Measurements from ENCODE around the gene TLE5. TPM values are rescaled to one million over a fixed set of nuclear protein-coding genes. Genes with fewer than 3 reads are reported as not detected.
A peak's percentile ranks its signal among the peaks of the same experiment; 100 is the strongest.

TLE5 gene
- total RNA-seq, 2 experiments from 2014 or later, result 722 to 793 TPM

DNA sequence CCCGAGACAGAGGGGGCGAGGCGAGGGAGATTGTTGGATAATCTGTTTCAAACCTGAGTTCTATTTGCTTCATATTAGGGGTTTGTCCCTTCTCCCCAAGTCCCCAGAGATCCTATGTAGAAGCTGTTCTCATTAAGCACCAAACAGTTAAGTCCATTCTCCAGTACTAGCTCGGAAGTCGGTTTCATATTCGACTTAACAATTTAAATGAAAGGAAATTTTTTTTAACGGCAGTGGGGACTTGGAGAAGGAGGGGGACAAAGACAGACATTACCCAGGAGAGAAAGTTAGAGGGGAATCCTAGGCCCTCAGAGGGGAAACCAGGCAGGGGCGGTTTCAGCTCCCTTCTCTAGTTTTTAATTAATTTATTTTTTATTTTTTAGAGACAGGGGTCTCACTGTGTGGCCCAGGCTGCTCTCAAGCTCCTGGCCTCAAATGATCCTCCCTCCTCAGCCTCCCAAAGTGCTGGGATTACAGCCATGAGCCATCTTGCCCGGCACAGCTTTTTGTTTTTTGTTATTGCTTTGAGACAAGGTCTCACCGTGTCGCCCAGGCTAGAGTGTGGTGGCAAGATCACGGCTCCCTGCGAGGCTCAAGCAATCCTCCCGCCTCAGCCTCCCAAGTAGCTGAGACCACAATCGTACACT, 19.6 kb downstream of the TLE5 start:
- ChIA-PET POLR2A (interaction anchor here (0.7 to 8.9 kb wide), 4 partner anchors 9 to 92 kb away, joined by 4 to 80 read pairs (median 12); partner anchors contain the start of gene TLE5), CTCF (interaction anchor here (0.8 to 1.2 kb wide), 2 partner anchors 18 to 61 kb away, joined by 3 to 5 read pairs; no protein-coding TSS in a partner anchor)
- DNase-seq (no peak), ATAC-seq (ENCODE audit: poor library complexity) (no peak)
- H3K4me1 Mint-ChIP-seq (ENCODE audit: low read depth), result peaks cover 43% of the 10 kb centered on the region
- peak overlapping the region; percentile 43 for H3K27ac Mint-ChIP-seq
- Histone ChIP-seq H3K4me3 (ENCODE audit: low read length) (no peak overlapping the region), H3K27me3 (ENCODE audit: control insufficient read depth in 1 of 2, insufficient read depth in 2 of 2, low read length in 2 of 2) (no peaks in the 10 kb centered on the region), H3K4me1 (ENCODE audit: insufficient read depth, low read length) (peaks cover 26% of the 10 kb centered on the region), H3K9me3 (ENCODE audit: control insufficient read depth in 1 of 2, insufficient read depth in 1 of 2, low read length in 2 of 2) (peaks cover 0 to 4% of the 10 kb centered on the region in 2 experiments), H3K27ac (ENCODE audit: low read depth in 1 of 2, low read length in 2 of 2) (no peak overlapping the region), H3K36me3 (ENCODE audit: insufficient read depth, low read length) (no peaks in the 10 kb centered on the region)
- H3K9me3 Mint-ChIP-seq, result no peaks in the 10 kb centered on the region
- H3K4me3 Mint-ChIP-seq, result peak overlapping the region; percentile 62
- H3K27me3 Mint-ChIP-seq, result no peaks in the 10 kb centered on the region
- peaks cover 4% of the 10 kb centered on the region for H3K36me3 Mint-ChIP-seq (ENCODE audit: low read depth)
- TF ChIP-seq, protein P1, sequence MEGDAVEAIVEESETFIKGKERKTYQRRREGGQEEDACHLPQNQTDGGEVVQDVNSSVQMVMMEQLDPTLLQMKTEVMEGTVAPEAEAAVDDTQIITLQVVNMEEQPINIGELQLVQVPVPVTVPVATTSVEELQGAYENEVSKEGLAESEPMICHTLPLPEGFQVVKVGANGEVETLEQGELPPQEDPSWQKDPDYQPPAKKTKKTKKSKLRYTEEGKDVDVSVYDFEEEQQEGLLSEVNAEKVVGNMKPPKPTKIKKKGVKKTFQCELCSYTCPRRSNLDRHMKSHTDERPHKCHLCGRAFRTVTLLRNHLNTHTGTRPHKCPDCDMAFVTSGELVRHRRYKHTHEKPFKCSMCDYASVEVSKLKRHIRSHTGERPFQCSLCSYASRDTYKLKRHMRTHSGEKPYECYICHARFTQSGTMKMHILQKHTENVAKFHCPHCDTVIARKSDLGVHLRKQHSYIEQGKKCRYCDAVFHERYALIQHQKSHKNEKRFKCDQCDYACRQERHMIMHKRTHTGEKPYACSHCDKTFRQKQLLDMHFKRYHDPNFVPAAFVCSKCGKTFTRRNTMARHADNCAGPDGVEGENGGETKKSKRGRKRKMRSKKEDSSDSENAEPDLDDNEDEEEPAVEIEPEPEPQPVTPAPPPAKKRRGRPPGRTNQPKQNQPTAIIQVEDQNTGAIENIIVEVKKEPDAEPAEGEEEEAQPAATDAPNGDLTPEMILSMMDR (IDR thresholded peaks at IDR 0.05), result no peak
- intact Hi-C loops (cut with DNase I, micrococcal nuclease), result no loop called here

DNA sequence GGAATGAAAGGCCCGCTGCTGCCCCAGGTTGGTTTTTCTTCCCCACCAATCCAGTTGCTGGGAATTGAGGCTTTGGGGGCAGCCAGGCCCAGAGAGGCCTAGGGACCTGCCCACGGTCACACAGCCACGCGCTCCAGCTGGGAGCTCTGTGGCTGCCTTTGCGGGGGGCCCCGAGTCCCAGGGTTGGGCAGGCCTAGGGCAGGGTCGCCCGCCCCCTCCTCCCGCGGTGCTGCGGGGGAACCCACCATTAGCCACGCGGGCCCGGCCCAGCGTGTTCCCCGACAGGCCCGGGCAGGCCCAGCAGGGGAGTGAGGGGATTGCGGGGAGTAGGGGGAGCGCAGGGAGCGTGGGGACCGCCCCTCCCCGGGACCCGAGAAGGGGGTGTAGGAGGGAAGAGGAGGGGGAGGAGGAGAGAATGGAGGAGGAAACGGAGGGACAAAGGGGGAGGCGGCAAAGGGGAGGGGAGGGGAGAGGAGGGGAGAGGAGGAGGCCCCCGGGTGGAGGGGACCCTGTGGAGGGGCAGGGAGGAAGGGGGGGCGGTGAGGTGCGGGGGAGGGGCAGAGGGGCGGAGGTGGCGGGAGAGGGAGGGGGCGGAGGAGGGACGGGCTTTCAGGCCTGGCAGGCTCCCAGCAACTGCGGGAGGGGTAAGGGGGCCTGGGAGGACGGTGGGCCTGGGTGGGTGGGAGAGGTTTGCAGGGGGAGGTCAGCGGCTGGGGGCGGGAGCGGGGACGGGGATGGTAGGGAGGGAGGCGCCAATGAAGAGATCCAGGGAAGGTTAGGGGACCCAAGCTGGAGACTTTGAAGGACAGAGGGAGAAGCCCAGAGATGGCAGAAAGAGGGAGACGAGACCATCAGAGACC, 20.3 kb downstream of the TLE5 start:
- TF ChIP-seq, protein P1 (IDR thresholded peaks at IDR 0.05), result no peak
- no peaks in the 10 kb centered on the region for H3K27me3 ChIP-seq (ENCODE audit: control insufficient read depth in 1 of 2, insufficient read depth in 2 of 2, low read length in 2 of 2)
- H3K27me3 Mint-ChIP-seq, result no peaks in the 10 kb centered on the region
- peak overlapping the region; percentile 62 for H3K4me3 Mint-ChIP-seq
- peaks cover 38% of the 10 kb centered on the region for H3K4me1 Mint-ChIP-seq (ENCODE audit: low read depth)
- ChIA-PET CTCF (interaction anchor here (0.8 to 1.2 kb wide), 2 partner anchors 19 to 62 kb away, joined by 3 to 5 read pairs; no protein-coding TSS in a partner anchor), POLR2A (interaction anchor here (0.7 to 8.9 kb wide), 4 partner anchors 10 to 18 kb away, joined by 3 to 80 read pairs (median 12); partner anchors contain the start of gene TLE5)
- peak overlapping the region; percentile 43 for H3K27ac Mint-ChIP-seq
- no peaks in the 10 kb centered on the region for H3K9me3 Mint-ChIP-seq
- peaks cover 0 to 4% of the 10 kb centered on the region in 2 experiments for H3K9me3 ChIP-seq (ENCODE audit: control insufficient read depth in 1 of 2, insufficient read depth in 1 of 2, low read length in 2 of 2)
- H3K27ac ChIP-seq (ENCODE audit: low read depth in 1 of 2, low read length in 2 of 2), result no peak overlapping the region
- peaks cover 20% of the 10 kb centered on the region for H3K4me1 ChIP-seq (ENCODE audit: insufficient read depth, low read length)
- ATAC-seq (ENCODE audit: poor library complexity), result peak; percentile 21
- no peaks in the 10 kb centered on the region for H3K36me3 Mint-ChIP-seq (ENCODE audit: low read depth)
- no peak overlapping the region for H3K4me3 ChIP-seq (ENCODE audit: low read length)
- intact Hi-C loops (cut with DNase I, micrococcal nuclease), result no loop called here
- no peak for DNase-seq
- H3K36me3 ChIP-seq (ENCODE audit: insufficient read depth, low read length), result no peaks in the 10 kb centered on the region

DNA sequence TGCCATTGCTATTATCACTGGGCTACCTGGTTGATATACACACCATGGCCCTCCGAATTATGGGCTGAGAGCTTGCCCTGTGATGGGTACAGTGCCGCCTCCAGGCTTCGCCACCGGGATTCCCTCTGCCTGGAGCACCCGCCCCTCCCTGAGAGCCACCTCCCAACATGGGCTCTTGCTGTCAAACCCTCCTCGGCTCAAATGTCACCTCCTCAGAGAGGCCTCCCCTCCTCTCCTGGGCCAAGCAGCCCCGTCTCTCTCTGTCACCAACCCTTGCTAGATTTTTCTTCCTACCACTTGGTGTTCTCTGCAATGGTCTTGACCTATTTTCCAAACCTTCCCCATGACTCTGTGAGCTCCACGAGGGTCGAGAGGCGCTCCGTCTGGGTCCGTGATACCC, 21.0 kb downstream of the TLE5 start:
- H3K4me1 Mint-ChIP-seq (ENCODE audit: low read depth), result peaks cover 38% of the 10 kb centered on the region
- TF ChIP-seq, protein P1 (IDR thresholded peaks at IDR 0.05), result no peak
- ChIA-PET CTCF (no interaction called here), POLR2A (interaction anchor here (0.7 to 8.9 kb wide), 2 partner anchors 12 to 19 kb away, joined by 3 to 80 read pairs; partner anchors contain the start of gene TLE5)
- H3K36me3 Mint-ChIP-seq (ENCODE audit: low read depth), result no peaks in the 10 kb centered on the region
- peaks cover 23% of the 10 kb centered on the region for H3K4me1 ChIP-seq (ENCODE audit: insufficient read depth, low read length)
- H3K9me3 ChIP-seq (ENCODE audit: control insufficient read depth in 1 of 2, insufficient read depth in 1 of 2, low read length in 2 of 2), result peaks cover 0 to 4% of the 10 kb centered on the region in 2 experiments
- H3K36me3 ChIP-seq (ENCODE audit: insufficient read depth, low read length), result no peaks in the 10 kb centered on the region
- peak overlapping the region; percentile 38 for H3K4me3 Mint-ChIP-seq
- no peak for ATAC-seq (ENCODE audit: poor library complexity)
- no peak for DNase-seq
- H3K4me3 ChIP-seq (ENCODE audit: low read length), result no peak overlapping the region
- H3K27me3 Mint-ChIP-seq, result no peaks in the 10 kb centered on the region
- H3K9me3 Mint-ChIP-seq, result no peaks in the 10 kb centered on the region
- H3K27me3 ChIP-seq (ENCODE audit: control insufficient read depth in 1 of 2, insufficient read depth in 2 of 2, low read length in 2 of 2), result no peaks in the 10 kb centered on the region
- intact Hi-C loops (cut with DNase I, micrococcal nuclease), result no loop called here
- H3K27ac Mint-ChIP-seq, result peak overlapping the region; percentile 30
- H3K27ac ChIP-seq (ENCODE audit: low read depth in 1 of 2, low read length in 2 of 2), result no peak overlapping the region
